ENCODE results near the gene PARN.

GRCh38 chr16:14485121-14485551 is 144.9 kb downstream of the PARN start:
- TF ChIP-seq CTCF (conservative IDR thresholded peaks at IDR 0.05) (no peak), ZFX (IDR thresholded peaks at IDR 0.05) (no peak)

Data from C4-2B (cell line).